ENCODE results near the gene GTF3C5.
A peak's percentile ranks its signal among the peaks of the same experiment; 100 is the strongest.
"Not testable (repeated sequence)": the region's sequence is repeated elsewhere in the genome, so short reads cannot be mapped to it uniquely, and the experiment has no call there.

Gene GTF3C5

GRCh38 chr9:133056533-133056932, 25.7 kb downstream of the GTF3C5 start:
- DNase-seq, result no peak

GRCh38 chr9:133057006-133057405, 26.2 kb downstream of the GTF3C5 start:
- DNase-seq, result peak; percentile 66

- DNase-seq, result no peak
Measured at GRCh38 chr9:133057553-133057952, 26.8 kb downstream of the GTF3C5 start.

- no peak for DNase-seq
Measured at GRCh38 chr9:133058071-133058470, 27.3 kb downstream of the GTF3C5 start.

- DNase-seq, result no peak
Measured at GRCh38 chr9:133058550-133059320, 27.9 kb downstream of the GTF3C5 start.

- DNase-seq, result no peak
Measured at GRCh38 chr9:133059623-133060022, 28.8 kb downstream of the GTF3C5 start.

GRCh38 chr9:133060417-133060841, 29.6 kb downstream of the GTF3C5 start:
- no peak for DNase-seq

GRCh38 chr9:133061019-133061763, 30.4 kb downstream of the GTF3C5 start:
- not testable (repeated sequence) for DNase-seq

- not testable (repeated sequence) for DNase-seq
Measured at GRCh38 chr9:133061764-133062145, 31.0 kb downstream of the GTF3C5 start, which contains the start of gene CEL. TSS of gene CEL (plus strand) at chr9:133061981. CDS start at chr9:133062003, 22 bp downstream.

GRCh38 chr9:133062569-133062968, 31.8 kb downstream of the GTF3C5 start:
- DNase-seq, result not testable (repeated sequence)

GRCh38 chr9:133063159-133063499, 32.3 kb downstream of the GTF3C5 start:
- DNase-seq, result no peak

- DNase-seq, result no peak
Measured at GRCh38 chr9:133063500-133064231, 32.9 kb downstream of the GTF3C5 start.

GRCh38 chr9:133064241-133065069, 33.7 kb downstream of the GTF3C5 start:
- DNase-seq, result no peak

- no peak for DNase-seq
Measured at GRCh38 chr9:133065070-133065388, 34.2 kb downstream of the GTF3C5 start.

GRCh38 chr9:133066181-133066983, 35.6 kb downstream of the GTF3C5 start:
- no peak for DNase-seq

- DNase-seq, result no peak
Measured at GRCh38 chr9:133067006-133067405, 36.2 kb downstream of the GTF3C5 start.

- DNase-seq, result no peak
Measured at GRCh38 chr9:133067813-133068212, 37.0 kb downstream of the GTF3C5 start.

- not testable (repeated sequence) for DNase-seq
Measured at GRCh38 chr9:133068431-133068830, 37.6 kb downstream of the GTF3C5 start.

- not testable (repeated sequence) for DNase-seq
Measured at GRCh38 chr9:133070500-133070961, 39.7 kb downstream of the GTF3C5 start.

GRCh38 chr9:133070985-133071384, 40.2 kb downstream of the GTF3C5 start:
- DNase-seq, result not testable (repeated sequence)

- no peak for DNase-seq
Measured at GRCh38 chr9:133071484-133072150, 40.8 kb downstream of the GTF3C5 start.

All from right hindlimb (tissue), 1 donor.